Measurements from ENCODE around the gene GMNN. TPM values are rescaled to one million over a fixed set of nuclear protein-coding genes. Genes with fewer than 3 reads are reported as not detected.

GMNN gene
- total RNA-seq, 1 donor from 2014 or later = 65.4 TPM

- Mint-ChIP-seq H3K4me3 (ENCODE audit: low read depth) (no peak overlapping the region), H3K27ac (no peak overlapping the region)
Observed at GRCh38 chr6:24831771-24832716, 57.3 kb downstream of the GMNN start.

DNA sequence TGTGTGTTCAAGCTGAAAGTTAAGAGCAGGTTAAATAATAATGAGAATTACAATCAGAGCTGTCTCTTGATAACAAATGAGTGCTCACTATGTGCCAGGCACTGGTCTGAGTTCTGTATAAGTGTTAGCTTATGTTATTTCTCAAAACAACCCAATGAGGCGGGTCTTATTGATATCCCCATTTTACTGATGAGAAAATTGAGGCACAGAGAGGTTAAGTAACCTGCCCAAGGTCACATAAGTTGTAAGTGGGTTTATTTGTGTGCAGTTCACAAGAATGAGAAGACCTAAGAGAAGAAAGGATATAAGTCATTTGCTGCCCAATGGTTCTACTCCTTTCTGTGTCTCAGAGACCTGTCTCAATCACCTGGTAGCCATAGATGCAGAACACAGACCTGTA lies 58.1 kb downstream of the GMNN start:
- Mint-ChIP-seq H3K4me1 (ENCODE audit: low read depth) (no peaks in the 10 kb centered on the region), H3K4me3 (ENCODE audit: low read depth) (no peak overlapping the region), H3K36me3 (ENCODE audit: insufficient read depth) (no peaks in the 10 kb centered on the region), H3K27ac (no peak overlapping the region), H3K27me3 (no peaks in the 10 kb centered on the region), H3K9me3 (ENCODE audit: low read depth) (peaks cover 3% of the 10 kb centered on the region)
- DNase-seq (ENCODE audit: low spot score, unreplicated experiment) = no peak
- TF ChIP-seq, protein P1, sequence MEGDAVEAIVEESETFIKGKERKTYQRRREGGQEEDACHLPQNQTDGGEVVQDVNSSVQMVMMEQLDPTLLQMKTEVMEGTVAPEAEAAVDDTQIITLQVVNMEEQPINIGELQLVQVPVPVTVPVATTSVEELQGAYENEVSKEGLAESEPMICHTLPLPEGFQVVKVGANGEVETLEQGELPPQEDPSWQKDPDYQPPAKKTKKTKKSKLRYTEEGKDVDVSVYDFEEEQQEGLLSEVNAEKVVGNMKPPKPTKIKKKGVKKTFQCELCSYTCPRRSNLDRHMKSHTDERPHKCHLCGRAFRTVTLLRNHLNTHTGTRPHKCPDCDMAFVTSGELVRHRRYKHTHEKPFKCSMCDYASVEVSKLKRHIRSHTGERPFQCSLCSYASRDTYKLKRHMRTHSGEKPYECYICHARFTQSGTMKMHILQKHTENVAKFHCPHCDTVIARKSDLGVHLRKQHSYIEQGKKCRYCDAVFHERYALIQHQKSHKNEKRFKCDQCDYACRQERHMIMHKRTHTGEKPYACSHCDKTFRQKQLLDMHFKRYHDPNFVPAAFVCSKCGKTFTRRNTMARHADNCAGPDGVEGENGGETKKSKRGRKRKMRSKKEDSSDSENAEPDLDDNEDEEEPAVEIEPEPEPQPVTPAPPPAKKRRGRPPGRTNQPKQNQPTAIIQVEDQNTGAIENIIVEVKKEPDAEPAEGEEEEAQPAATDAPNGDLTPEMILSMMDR (IDR thresholded peaks at IDR 0.05; ENCODE audit: unreplicated experiment) = no peak

More at GRCh38 chr6:24831771-24832716, 57.3 kb downstream of the GMNN start:
- DNase-seq (ENCODE audit: low spot score, unreplicated experiment) = no peak
- no peaks in the 10 kb centered on the region for H3K4me1 Mint-ChIP-seq (ENCODE audit: low read depth)
- no peaks in the 10 kb centered on the region for H3K27me3 Mint-ChIP-seq
- TF ChIP-seq, protein P1 (IDR thresholded peaks at IDR 0.05; ENCODE audit: unreplicated experiment) = no peak
- H3K9me3 Mint-ChIP-seq (ENCODE audit: low read depth) = peaks cover 3% of the 10 kb centered on the region
- no peaks in the 10 kb centered on the region for H3K36me3 Mint-ChIP-seq (ENCODE audit: insufficient read depth)

- no peaks in the 10 kb centered on the region for H3K4me1 Mint-ChIP-seq (ENCODE audit: low read depth)
- TF ChIP-seq, protein P1 (IDR thresholded peaks at IDR 0.05; ENCODE audit: unreplicated experiment) = no peak
- no peaks in the 10 kb centered on the region for H3K27me3 Mint-ChIP-seq
- no peak for DNase-seq (ENCODE audit: low spot score, unreplicated experiment)
- H3K36me3 Mint-ChIP-seq (ENCODE audit: insufficient read depth) = no peaks in the 10 kb centered on the region
- H3K27ac Mint-ChIP-seq = no peak overlapping the region
- no peak overlapping the region for H3K4me3 Mint-ChIP-seq (ENCODE audit: low read depth)
- H3K9me3 Mint-ChIP-seq (ENCODE audit: low read depth) = peaks cover 3% of the 10 kb centered on the region
Observed at GRCh38 chr6:24833711-24834386, 59.1 kb downstream of the GMNN start.

Other genes with a start within 250 kb of the GMNN start
- 1.2 and 1.4 TPM in 2 replicates for gene KIAA0319, start 128.7 kb upstream of the GMNN start, total RNA-seq
- 65.6 and 69.8 TPM in 2 replicates for gene TDP2, start 108.0 kb upstream of the GMNN start, total RNA-seq
- 42.3 and 45.9 TPM in 2 replicates for gene ACOT13, start 107.9 kb upstream of the GMNN start, total RNA-seq
- gene C6orf62, start 55.8 kb upstream of the GMNN start, total RNA-seq = 88.6 and 90.0 TPM in 2 replicates
- not detected in 2 replicates for gene ARMH2, start 24.0 kb downstream of the GMNN start, total RNA-seq
- 2.2 and 4.0 TPM in 2 replicates for gene RIPOR2, start 161.0 kb downstream of the GMNN start, total RNA-seq

Data from progenitor cell of endocrine pancreas (in vitro differentiated cells).